Measurements from ENCODE around the gene STX16. TPM values are rescaled to one million over a fixed set of nuclear protein-coding genes. Genes with fewer than 3 reads are reported as not detected.
A peak's percentile ranks its signal among the peaks of the same experiment; 100 is the strongest.

STX16 gene
- total RNA-seq, 2 experiments from 2014 or later, result 108 to 109 TPM

DNA sequence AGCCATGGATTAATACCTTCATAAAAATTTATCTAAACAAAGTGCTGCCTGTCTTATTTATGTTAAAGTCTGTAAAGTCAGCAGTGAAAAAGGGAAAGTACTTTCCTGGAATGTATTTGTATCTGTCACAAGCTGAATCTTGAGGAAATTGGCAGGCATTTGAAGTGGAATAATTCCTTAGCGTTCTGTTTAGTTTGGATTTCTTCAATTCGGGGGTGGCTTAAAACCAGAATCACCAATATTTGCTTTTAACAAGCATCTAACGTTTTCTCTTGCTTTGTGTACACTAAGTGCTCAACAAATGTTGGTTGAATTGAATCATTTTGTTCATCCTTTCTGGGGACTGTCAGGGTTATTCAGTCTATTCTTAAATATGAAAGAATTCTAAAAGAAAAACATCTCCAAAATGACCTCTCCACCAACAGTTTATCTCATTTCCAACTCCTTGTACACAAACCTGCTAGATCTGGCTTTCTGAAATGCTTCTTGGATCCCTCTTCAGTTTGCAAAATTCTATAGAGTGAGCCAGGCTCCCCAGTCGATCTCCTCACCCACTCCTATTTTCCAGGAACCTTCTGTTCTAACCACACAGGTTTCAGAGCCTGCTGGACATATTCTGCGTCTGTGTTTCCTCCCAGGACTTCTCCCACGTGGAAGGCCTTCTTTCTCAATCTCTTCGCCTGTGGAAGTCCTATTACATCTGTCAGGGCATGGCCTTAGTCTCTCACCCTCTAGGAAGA lies 39.5 kb downstream of the STX16 start:
- ATAC-seq (no peak), DNase-seq (no peak)
- Mint-ChIP-seq H3K4me3 (no peak overlapping the region), H3K27me3 (no peaks in the 10 kb centered on the region), H3K9me3 (no peaks in the 10 kb centered on the region), H3K27ac (peak overlapping the region; percentile 14), H3K36me3 (ENCODE audit: low read depth) (peaks cover under 1% of the 10 kb centered on the region), H3K4me1 (ENCODE audit: low read depth) (peaks cover 15% of the 10 kb centered on the region)
- POLR2A ChIA-PET, result interaction anchor here (0.7 kb wide), 1 partner anchor 21 kb away, joined by 3 read pairs; no protein-coding TSS in a partner anchor
- TF ChIP-seq, protein P1, sequence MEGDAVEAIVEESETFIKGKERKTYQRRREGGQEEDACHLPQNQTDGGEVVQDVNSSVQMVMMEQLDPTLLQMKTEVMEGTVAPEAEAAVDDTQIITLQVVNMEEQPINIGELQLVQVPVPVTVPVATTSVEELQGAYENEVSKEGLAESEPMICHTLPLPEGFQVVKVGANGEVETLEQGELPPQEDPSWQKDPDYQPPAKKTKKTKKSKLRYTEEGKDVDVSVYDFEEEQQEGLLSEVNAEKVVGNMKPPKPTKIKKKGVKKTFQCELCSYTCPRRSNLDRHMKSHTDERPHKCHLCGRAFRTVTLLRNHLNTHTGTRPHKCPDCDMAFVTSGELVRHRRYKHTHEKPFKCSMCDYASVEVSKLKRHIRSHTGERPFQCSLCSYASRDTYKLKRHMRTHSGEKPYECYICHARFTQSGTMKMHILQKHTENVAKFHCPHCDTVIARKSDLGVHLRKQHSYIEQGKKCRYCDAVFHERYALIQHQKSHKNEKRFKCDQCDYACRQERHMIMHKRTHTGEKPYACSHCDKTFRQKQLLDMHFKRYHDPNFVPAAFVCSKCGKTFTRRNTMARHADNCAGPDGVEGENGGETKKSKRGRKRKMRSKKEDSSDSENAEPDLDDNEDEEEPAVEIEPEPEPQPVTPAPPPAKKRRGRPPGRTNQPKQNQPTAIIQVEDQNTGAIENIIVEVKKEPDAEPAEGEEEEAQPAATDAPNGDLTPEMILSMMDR (IDR thresholded peaks at IDR 0.05), result no peak
- CTCF ChIA-PET, result interaction anchor here (1.3 to 1.8 kb wide), 2 partner anchors 40 to 150 kb away, joined by 3 to 4 read pairs; partner anchors contain the start of gene STX16
- intact Hi-C loops (cut with micrococcal nuclease), result loop anchor here (5.0 kb wide), 1 partner anchor 38 kb away; the partner anchor contains the start of gene STX16

DNA sequence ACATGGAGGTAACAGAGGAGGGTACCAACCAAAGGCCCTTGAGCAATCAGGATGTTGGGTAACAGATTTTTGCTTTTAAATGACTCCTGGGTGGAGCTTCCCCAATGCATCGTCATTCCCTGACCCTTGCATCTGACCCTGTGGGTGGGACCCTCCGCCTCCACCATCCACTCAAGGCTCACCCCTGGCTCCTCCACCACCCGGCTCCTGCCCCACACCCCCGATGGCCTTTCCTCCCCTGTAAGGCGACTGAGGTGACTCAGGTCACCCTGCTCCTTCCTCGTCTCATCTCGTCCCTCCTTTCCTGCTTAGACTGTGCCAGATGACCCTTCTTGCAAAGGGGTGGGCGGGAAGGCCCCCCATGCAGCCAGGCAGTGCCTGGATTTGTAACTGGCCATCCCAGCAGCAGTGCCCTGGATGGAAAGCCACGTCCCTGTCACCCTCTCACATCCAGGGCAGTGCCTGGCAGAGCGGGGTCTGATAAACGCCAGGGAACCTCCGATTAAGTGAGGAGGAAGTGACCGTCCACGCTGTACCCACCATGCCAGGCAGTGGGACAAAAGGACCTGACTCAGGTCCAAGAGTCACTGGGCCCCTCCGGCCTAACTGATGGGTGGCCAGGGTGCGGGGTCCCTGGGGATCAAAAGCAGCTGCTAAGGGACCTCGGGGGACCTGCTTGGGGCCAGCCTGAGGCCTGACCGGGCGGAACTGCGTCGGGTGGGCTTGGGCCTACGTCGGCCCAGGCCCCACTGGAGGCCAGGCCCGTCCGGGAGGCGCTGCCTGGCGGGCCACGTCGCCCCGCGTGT lies 40.9 kb downstream of the STX16 start:
- TF ChIP-seq, protein P1 (IDR thresholded peaks at IDR 0.05), result no peak
- H3K36me3 Mint-ChIP-seq (ENCODE audit: low read depth), result no peaks in the 10 kb centered on the region
- POLR2A ChIA-PET, result interaction anchor here (0.9 to 1.6 kb wide), 3 partner anchors 15 to 41 kb away, joined by 3 to 4 read pairs (median 3); partner anchors contain the start of gene STX16
- H3K9me3 Mint-ChIP-seq, result no peaks in the 10 kb centered on the region
- ATAC-seq, result no peak
- no peaks in the 10 kb centered on the region for H3K27me3 Mint-ChIP-seq
- H3K27ac Mint-ChIP-seq, result peak overlapping the region; percentile 73
- CTCF ChIA-PET, result interaction anchor here (1.8 kb wide), 1 partner anchor 41 kb away, joined by 4 read pairs; the partner anchor contains the start of gene STX16
- peak overlapping the region; percentile 33 for H3K4me3 Mint-ChIP-seq
- no peak for DNase-seq
- peaks cover 15% of the 10 kb centered on the region for H3K4me1 Mint-ChIP-seq (ENCODE audit: low read depth)
- intact Hi-C loops (cut with micrococcal nuclease), result loop anchor here (5.0 kb wide), 1 partner anchor 40 kb away; the partner anchor contains the start of gene STX16

DNA sequence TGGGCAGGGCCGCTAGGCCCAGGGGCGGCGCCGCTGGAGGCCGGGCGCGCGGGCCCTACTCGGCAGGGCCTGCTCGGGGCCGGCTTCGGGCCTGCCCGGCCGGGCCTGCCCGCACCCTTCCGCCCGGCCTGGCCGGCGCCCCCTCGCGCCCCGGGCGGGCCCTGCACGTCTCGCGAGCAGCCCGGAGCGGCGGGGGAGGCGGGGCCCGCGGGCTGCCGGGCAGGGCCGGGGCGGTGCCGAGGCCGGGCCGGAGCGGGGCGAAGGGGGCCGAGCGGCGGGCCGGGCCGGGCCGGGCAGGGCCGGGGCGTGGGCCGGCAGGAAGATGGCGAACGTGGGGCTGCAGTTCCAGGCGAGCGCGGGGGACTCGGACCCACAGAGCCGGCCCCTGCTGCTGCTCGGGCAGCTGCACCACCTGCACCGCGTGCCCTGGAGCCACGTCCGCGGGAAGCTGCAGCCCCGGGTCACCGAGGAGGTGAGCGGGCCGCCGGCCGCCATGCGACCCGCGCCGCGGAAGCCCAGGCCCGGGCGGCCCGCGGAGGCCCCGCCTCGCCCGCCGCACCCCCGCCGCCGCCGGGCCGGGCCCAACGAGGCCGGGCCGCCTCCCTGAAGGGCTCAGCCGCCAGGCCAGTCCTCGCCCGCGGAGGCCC lies 41.6 kb downstream of the STX16 start, which contains the start of gene NPEPL1:
Gene NPEPL1, plus strand, starts transcription at position 222 of the 647 bp plus-strand sequence. Its CDS starts 101 bp downstream, at position 323.
- Mint-ChIP-seq H3K27ac (peak within 1 kb of the TSS; percentile 73), H3K27me3 (no peaks in the 10 kb centered on the region), H3K4me3 (peak within 1 kb of the TSS; percentile 70), H3K4me1 (ENCODE audit: low read depth) (peaks cover 15% of the 10 kb centered on the region), H3K36me3 (ENCODE audit: low read depth) (no peaks in the 10 kb centered on the region), H3K9me3 (no peaks in the 10 kb centered on the region)
- DNase-seq (peak; percentile 61), ATAC-seq (peak; percentile 98)
- intact Hi-C loops (cut with micrococcal nuclease), result loop anchor here (5.0 kb wide), 1 partner anchor 40 kb away; the partner anchor contains the start of gene STX16
- ChIA-PET CTCF (interaction anchor here (0.9 to 1.9 kb wide), 4 partner anchors 12 to 188 kb away, joined by 3 to 11 read pairs (median 4); partner anchors contain the start of gene STX16), POLR2A (interaction anchor here (1.1 to 1.6 kb wide), 4 partner anchors 12 to 42 kb away, joined by 3 to 4 read pairs (median 3); partner anchors contain the start of gene STX16)
- TF ChIP-seq, protein P1 (IDR thresholded peaks at IDR 0.05), result no peak

DNA sequence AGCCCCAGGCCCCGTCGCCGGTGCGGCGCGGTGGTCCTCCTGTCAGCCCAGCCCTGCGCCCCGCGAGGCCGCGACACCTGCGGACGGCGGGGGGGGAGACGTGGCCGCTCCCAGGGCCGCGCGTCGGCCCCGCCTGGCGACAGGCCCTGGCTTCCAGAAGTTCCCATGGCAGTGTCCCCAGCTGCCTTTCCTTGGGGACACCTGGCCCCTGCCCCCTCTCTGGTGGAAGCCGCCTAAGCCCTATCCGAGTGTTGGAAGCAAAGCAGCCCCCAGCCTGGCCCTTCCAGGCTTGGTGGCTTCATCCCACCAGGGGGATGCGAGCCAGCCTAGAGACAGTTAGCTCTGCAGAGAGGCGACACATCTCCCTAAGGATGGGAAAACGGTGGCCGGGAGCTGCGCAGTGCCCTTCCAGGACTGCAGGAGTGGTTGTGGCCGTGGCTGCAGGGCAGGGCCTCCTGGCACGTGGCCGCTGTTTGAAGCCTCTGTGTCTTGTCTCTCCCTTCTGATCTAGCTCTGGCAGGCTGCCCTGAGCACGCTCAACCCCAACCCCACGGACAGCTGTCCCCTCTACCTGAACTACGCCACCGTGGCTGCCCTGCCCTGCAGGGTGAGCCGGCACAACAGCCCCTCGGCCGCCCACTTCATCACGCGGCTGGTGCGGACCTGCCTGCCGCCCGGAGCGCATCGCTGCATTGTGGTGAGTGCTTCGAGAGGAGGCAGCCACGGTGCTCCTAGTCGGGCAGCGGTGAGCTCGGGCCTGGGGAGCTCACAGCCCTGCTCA lies 42.3 kb downstream of the STX16 start:
- no peaks in the 10 kb centered on the region for H3K36me3 Mint-ChIP-seq (ENCODE audit: low read depth)
- H3K4me1 Mint-ChIP-seq (ENCODE audit: low read depth), result peaks cover 15% of the 10 kb centered on the region
- intact Hi-C loops (cut with micrococcal nuclease), result loop anchor here (5.0 kb wide), 1 partner anchor 41 kb away; the partner anchor contains the start of gene STX16
- ATAC-seq, result peak; percentile 12
- TF ChIP-seq, protein P1 (IDR thresholded peaks at IDR 0.05), result no peak
- ChIA-PET CTCF (interaction anchor here (0.9 to 1.9 kb wide), 6 partner anchors 11 to 188 kb away, joined by 3 to 11 read pairs (median 4); partner anchors contain the start of gene STX16), POLR2A (interaction anchor here (1.2 to 1.6 kb wide), 4 partner anchors 10 to 38 kb away, joined by 3 to 7 read pairs (median 4); no protein-coding TSS in a partner anchor)
- DNase-seq, result no peak
- H3K4me3 Mint-ChIP-seq, result peak overlapping the region; percentile 70
- no peaks in the 10 kb centered on the region for H3K9me3 Mint-ChIP-seq
- H3K27ac Mint-ChIP-seq, result peak overlapping the region; percentile 68
- H3K27me3 Mint-ChIP-seq, result no peaks in the 10 kb centered on the region

Data from activated CD8-positive, alpha-beta T cell treated with anti-CD3 and anti-CD28 coated beads for 36 hours (primary cell).